ENCODE measurements around the gene TFDP1.
"Not testable (repeated sequence)": the region's sequence is repeated elsewhere in the genome, so short reads cannot be mapped to it uniquely, and the experiment has no call there.

The TFDP1 gene

GRCh38 chr13:113621046-113621445 is 36.5 kb downstream of the TFDP1 start:
- DNase-seq (ENCODE audit: low spot score): no peak
- in situ Hi-C loops (cut with MboI; ENCODE audit: low sequenced_read_pairs, unreplicated experiment): no loop called here
- no peak for TF ChIP-seq CTCF (IDR thresholded peaks at IDR 0.05; ENCODE audit: borderline replicate concordance, control extremely low read depth, extremely low read depth, insufficient read depth, missing control alignments)

- in situ Hi-C loops (cut with MboI; ENCODE audit: low sequenced_read_pairs, unreplicated experiment); DNase-seq (ENCODE audit: low spot score): not testable (repeated sequence)
Measured at GRCh38 chr13:113621498-113621897, 36.9 kb downstream of the TFDP1 start.

DNA sequence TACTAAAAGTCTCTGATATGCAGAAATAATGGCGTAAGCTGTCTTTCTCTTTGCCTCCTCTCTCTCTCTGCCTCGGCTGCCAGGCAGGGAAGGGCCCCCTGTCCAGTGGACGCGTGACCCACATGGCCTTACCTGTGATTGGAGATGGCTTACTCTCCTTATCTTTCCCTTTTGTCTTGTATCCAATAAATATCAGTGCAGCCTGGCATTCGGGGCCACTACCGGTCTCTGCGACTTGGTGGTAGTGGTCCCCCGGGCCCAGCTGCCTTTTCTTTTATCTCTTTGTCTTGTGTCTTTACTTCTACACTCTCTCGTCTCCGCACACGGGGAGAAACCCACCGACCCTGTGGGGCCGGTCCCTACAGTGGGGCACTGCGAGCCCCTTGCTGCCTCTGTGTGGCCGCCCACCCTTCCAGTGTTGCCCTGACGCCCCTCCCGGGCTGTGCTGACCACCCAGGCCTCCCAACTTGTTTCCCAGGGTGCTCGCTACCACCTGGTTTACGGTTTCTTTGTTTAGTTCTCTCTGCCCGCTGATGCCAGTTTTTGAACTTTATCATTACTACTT is 37.5 kb downstream of the TFDP1 start:
- DNase-seq (ENCODE audit: low spot score); in situ Hi-C loops (cut with MboI; ENCODE audit: low sequenced_read_pairs, unreplicated experiment): not testable (repeated sequence)

DNA sequence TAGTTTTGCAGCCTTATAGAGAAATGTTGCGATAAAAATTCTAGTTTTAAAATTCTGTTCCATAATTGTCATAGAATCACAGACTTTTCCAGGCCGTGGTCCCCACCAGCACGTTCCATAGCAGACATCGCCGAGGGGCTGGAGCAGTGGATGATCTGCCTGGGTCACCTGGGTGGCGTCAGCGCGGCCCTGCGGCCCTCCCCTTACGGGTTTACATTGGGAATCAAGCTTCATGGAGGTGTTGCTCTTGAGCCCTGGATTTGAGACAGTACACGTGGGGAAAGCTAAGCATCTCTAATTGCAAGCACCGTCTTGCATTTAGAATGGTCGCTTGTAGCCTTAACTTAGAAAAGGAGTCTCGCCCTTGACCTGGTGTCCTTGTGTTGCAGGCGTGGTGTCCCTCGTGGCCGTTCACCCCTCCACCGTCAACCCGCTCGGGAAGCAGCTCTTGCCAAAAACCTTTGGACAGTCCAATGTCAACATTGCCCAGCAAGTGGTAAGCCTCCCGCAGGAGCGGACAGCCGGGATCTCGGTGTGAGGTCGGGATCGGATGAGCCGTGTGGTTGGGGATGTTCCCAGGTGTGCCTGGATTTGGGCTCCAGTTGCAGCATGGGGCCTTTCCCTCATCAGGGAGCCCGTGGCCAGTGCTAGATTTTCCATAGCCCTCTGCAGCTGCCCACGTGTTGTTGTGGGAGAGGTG is 38.4 kb downstream of the TFDP1 start:
- in situ Hi-C loops (cut with MboI; ENCODE audit: low sequenced_read_pairs, unreplicated experiment): no loop called here
- DNase-seq (ENCODE audit: low spot score): no peak
- no peak for TF ChIP-seq CTCF (IDR thresholded peaks at IDR 0.05; ENCODE audit: borderline replicate concordance, control extremely low read depth, extremely low read depth, insufficient read depth, missing control alignments)

- in situ Hi-C loops (cut with MboI; ENCODE audit: low sequenced_read_pairs, unreplicated experiment): no loop called here
Measured at GRCh38 chr13:113623491-113624234, 39.1 kb downstream of the TFDP1 start.

DNA sequence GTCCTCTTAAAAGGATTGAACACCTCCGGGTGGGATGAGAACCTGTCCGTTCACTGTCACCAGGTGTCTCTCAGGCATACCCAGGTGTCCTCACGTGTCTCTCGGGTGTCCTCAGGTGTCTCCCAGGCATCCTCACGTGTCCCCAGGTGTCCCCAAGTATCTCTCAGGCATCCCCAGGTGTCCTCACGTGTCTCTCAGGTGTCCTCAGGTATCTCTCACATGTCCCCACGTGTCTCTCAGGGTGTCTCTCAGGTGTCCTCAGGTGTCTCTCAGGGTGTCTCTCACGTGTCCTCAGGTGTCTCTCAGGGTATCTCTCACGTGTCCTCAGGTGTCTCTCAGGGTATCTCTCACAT is 39.7 kb downstream of the TFDP1 start:
- TF ChIP-seq CTCF (IDR thresholded peaks at IDR 0.05; ENCODE audit: borderline replicate concordance, control extremely low read depth, extremely low read depth, insufficient read depth, missing control alignments): no peak
- in situ Hi-C loops (cut with MboI; ENCODE audit: low sequenced_read_pairs, unreplicated experiment): no loop called here
- DNase-seq (ENCODE audit: low spot score): no peak

More at GRCh38 chr13:113623491-113624234, 39.1 kb downstream of the TFDP1 start:
- no peak for DNase-seq (ENCODE audit: low spot score)
- TF ChIP-seq CTCF (IDR thresholded peaks at IDR 0.05; ENCODE audit: borderline replicate concordance, control extremely low read depth, extremely low read depth, insufficient read depth, missing control alignments): no peak

DNA sequence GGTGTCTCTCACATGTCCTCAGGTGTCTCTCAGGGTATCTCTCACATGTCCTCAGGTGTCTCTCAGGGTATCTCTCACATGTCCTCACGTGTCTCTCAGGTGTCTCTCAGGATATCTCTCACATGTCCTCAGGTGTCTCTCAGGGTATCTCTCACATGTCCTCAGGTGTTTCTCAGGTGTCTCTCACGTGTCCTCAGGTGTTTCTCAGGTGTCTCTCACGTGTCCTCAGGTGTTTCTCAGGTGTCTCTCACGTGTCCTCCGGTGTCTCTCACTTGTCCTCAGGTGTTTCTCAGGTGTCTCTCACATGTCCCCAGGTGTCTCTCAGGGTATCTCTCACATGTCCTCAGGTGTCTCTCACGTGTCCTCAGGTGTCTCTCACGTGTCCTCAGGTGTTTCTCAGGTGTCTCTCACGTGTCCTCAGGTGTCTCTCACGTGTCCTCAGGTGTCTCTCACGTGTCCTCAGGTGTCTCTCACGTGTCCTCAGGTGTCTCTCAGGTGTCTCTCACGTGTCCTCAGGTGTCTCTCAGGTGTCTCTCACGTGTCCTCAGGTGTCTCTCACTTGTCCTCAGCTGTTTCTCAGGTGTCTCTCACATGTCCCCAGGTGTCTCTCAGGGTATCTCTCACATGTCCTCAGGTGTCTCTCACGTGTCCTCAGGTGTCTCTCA is 40.2 kb downstream of the TFDP1 start:
- in situ Hi-C loops (cut with MboI; ENCODE audit: low sequenced_read_pairs, unreplicated experiment); DNase-seq (ENCODE audit: low spot score): not testable (repeated sequence)

All from GM13976 (cell line).